ENCODE results near the gene SP5.

DNA sequence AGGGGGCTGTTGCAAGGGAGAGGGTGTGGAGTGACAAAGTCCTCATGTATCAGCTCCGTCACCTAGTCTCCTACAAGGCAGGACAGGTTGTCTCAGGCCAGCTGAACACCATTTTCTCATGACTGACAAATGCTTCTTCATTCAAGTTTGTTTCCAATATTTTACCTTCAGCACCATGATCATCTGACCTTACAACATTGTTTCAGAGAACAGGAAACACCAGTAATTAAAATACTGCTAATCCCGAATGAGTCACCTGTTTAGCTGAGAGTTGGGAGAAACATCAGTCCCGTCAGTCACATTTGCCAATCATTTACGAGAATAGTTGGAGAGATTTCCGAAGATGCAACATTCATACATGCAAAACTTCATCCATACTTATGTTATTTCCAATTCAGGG is 25.7 kb upstream of the SP5 start:
- TF ChIP-seq, protein P1, sequence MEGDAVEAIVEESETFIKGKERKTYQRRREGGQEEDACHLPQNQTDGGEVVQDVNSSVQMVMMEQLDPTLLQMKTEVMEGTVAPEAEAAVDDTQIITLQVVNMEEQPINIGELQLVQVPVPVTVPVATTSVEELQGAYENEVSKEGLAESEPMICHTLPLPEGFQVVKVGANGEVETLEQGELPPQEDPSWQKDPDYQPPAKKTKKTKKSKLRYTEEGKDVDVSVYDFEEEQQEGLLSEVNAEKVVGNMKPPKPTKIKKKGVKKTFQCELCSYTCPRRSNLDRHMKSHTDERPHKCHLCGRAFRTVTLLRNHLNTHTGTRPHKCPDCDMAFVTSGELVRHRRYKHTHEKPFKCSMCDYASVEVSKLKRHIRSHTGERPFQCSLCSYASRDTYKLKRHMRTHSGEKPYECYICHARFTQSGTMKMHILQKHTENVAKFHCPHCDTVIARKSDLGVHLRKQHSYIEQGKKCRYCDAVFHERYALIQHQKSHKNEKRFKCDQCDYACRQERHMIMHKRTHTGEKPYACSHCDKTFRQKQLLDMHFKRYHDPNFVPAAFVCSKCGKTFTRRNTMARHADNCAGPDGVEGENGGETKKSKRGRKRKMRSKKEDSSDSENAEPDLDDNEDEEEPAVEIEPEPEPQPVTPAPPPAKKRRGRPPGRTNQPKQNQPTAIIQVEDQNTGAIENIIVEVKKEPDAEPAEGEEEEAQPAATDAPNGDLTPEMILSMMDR (IDR thresholded peaks at IDR 0.05): no peak
- no peak for TF ChIP-seq POLR2A (IDR thresholded peaks at IDR 0.05)

All from esophagus squamous epithelium (tissue), 4 donors.